ENCODE measurements around the gene SLC30A4. TPM values are rescaled to one million over a fixed set of nuclear protein-coding genes. Genes with fewer than 3 reads are reported as not detected.

The SLC30A4 gene
- total RNA-seq, 1 donor from 2014 or later: 3.9 TPM

DNA sequence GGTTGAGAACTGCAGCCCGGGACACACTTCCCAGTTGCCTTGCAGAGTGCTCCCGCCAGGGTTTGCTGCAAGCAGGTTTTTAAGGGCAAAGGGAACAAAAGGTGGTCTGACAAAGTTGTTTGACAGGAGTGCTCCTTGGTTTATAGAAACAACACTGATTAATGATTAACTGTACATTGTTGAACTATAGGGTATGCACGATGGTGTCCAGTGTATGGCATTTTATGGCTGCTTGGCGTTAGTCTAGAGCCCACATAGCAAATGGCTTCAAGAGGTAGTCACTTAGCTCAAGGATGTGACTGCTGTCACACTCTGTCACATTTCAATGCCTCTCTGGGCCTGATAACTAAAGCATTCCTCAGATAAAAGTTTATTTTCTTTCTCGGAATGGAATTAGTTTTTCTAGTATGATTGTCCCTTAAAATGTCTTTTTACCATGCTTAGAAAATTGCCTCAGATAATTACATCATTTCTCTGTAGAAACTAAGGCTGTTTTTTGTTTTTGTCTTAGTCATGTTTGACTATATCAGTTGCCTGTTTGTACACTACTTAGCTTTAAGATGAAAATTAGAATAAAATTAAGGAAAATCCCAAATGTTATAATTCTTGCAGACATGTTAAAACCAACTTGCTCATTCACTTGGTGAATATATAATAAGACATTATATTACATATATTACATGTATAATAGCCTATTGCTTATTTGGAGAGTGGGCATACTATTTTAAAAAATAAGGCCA lies 82.9 kb downstream of the SLC30A4 start:
- intact Hi-C loops (cut with micrococcal nuclease): no loop called here
- Mint-ChIP-seq H3K9me3 (no peaks in the 10 kb centered on the region), H3K27me3 (peaks cover 3% of the 10 kb centered on the region), H3K4me3 (no peak overlapping the region), H3K36me3 (ENCODE audit: low read depth) (no peaks in the 10 kb centered on the region), H3K27ac (no peak overlapping the region), H3K4me1 (no peaks in the 10 kb centered on the region)
- no peak for DNase-seq
- TF ChIP-seq CTCF (IDR thresholded peaks at IDR 0.05): no peak
- ATAC-seq (ENCODE audit: low read depth): no peak
- ChIA-PET CTCF (interaction anchor here (2.7 kb wide), 1 partner anchor 10 kb away, joined by 11 read pairs; no protein-coding TSS in a partner anchor), POLR2A (no interaction called here)

DNA sequence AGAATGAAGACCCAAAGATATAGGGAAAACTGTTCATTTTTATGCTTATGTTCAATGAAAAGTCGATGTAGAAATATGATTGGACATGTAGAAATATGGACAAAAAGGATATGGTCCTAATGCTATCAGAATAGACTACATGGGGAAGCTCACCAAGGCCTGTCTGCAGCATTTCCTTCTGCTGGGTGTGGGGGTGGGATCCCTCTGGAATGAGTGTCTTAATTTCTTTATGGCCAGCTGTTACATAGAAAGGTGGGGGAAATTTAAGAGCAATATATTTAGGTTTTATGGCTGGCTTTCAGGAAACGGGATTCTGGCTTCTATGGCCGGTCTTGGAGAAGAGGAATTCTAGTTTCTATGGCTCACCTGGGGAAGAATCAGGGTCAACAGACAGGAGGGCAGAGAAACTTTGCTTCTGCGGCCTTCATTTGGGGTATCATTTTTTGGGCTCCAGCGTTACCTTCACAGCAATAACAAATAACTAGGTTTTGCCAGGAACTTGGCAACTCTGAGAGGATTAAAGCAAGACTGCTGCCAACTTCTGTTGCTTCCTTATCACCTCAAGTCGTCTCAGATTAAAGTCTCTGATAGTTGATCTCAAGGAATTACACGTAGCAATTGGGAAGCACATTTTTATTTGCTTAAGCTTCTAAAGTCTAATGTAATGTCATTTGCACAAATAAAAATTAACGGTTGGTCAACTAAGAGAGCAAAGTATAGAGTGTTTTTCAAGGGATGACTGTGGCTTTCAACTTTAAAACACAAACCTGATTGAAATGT lies 87.2 kb downstream of the SLC30A4 start:
- intact Hi-C loops (cut with micrococcal nuclease): no loop called here
- Mint-ChIP-seq H3K4me1 (peaks cover 2% of the 10 kb centered on the region), H3K27me3 (peaks cover 2% of the 10 kb centered on the region), H3K4me3 (no peak overlapping the region), H3K9me3 (no peaks in the 10 kb centered on the region), H3K27ac (no peak overlapping the region), H3K36me3 (ENCODE audit: low read depth) (no peaks in the 10 kb centered on the region)
- ATAC-seq (ENCODE audit: low read depth) (no peak), DNase-seq (no peak)
- TF ChIP-seq CTCF (IDR thresholded peaks at IDR 0.05): no peak
- ChIA-PET CTCF (no interaction called here), POLR2A (no interaction called here)

- CTCF ChIA-PET: no interaction called here
- no peaks in the 10 kb centered on the region for H3K9me3 Mint-ChIP-seq
- peaks cover 2% of the 10 kb centered on the region for H3K27me3 Mint-ChIP-seq
- H3K4me3 Mint-ChIP-seq: no peak overlapping the region
- no peak for TF ChIP-seq CTCF (IDR thresholded peaks at IDR 0.05)
- H3K36me3 Mint-ChIP-seq (ENCODE audit: low read depth): no peaks in the 10 kb centered on the region
- no peak for DNase-seq
- POLR2A ChIA-PET: no interaction called here
- ATAC-seq (ENCODE audit: low read depth): no peak
- intact Hi-C loops (cut with micrococcal nuclease): no loop called here
- H3K27ac Mint-ChIP-seq: no peak overlapping the region
- H3K4me1 Mint-ChIP-seq: peaks cover 4% of the 10 kb centered on the region
Measured at GRCh38 chr15:45434078-45434567, 88.4 kb downstream of the SLC30A4 start.

GRCh38 chr15:45431511-45431910 lies 91.0 kb downstream of the SLC30A4 start:
- POLR2A ChIA-PET: no interaction called here
- Mint-ChIP-seq H3K9me3 (no peaks in the 10 kb centered on the region), H3K27ac (no peak overlapping the region), H3K4me1 (peaks cover 4% of the 10 kb centered on the region), H3K27me3 (peaks cover 2% of the 10 kb centered on the region), H3K4me3 (no peak overlapping the region), H3K36me3 (ENCODE audit: low read depth) (no peaks in the 10 kb centered on the region)
- CTCF ChIA-PET: interaction anchor here (1.2 to 3.4 kb wide), 6 partner anchors 11 to 206 kb away, joined by 5 to 79 read pairs (median 6); no protein-coding TSS in a partner anchor
- TF ChIP-seq CTCF (IDR thresholded peaks at IDR 0.05): no peak
- ATAC-seq (ENCODE audit: low read depth) (no peak), DNase-seq (no peak)
- intact Hi-C loops (cut with micrococcal nuclease): no loop called here

All from activated B cell treated with CpG ODN at 0.5 μM for 24 hours (primary cell).